GM21619 (cell line): Measurements from ENCODE around the gene ADAMTS16.

Source experiments
- ATAC-seq: cut with Tn5 transposase; IDR thresholded peaks from one replicate; pipeline ENCODE4 v1.9.1; 2021; ENCODE audit not compliant: unreplicated experiment

The ADAMTS16 gene

GRCh38 chr5:5306696-5307095 lies 166.6 kb downstream of the ADAMTS16 start:
- ATAC-seq = no peak

GRCh38 chr5:5308319-5308718 lies 168.2 kb downstream of the ADAMTS16 start:
- no peak for ATAC-seq

- ATAC-seq = no peak
These were observed 169.5 kb downstream of the ADAMTS16 start for GRCh38 chr5:5309645-5310044.

GRCh38 chr5:5313101-5313635 lies 173.0 kb downstream of the ADAMTS16 start:
- no peak for ATAC-seq

- no peak for ATAC-seq
These were observed 174.0 kb downstream of the ADAMTS16 start for GRCh38 chr5:5314166-5314565.

GRCh38 chr5:5314626-5315025 lies 174.5 kb downstream of the ADAMTS16 start:
- ATAC-seq = no peak

- no peak for ATAC-seq
These were observed 175.2 kb downstream of the ADAMTS16 start for GRCh38 chr5:5315068-5315980.

- ATAC-seq = no peak
These were observed 176.2 kb downstream of the ADAMTS16 start for GRCh38 chr5:5316334-5316733.

GRCh38 chr5:5317976-5318375 lies 177.8 kb downstream of the ADAMTS16 start:
- no peak for ATAC-seq

GRCh38 chr5:5318426-5319190 lies 178.5 kb downstream of the ADAMTS16 start:
- ATAC-seq = no peak

GRCh38 chr5:5320062-5320805 lies 180.1 kb downstream of the ADAMTS16 start:
- no peak for ATAC-seq

- ATAC-seq = no peak
These were observed 181.0 kb downstream of the ADAMTS16 start for GRCh38 chr5:5321137-5321536.

GRCh38 chr5:5323551-5323950 lies 183.4 kb downstream of the ADAMTS16 start:
- ATAC-seq = no peak

GRCh38 chr5:5326115-5326758 lies 186.1 kb downstream of the ADAMTS16 start:
- no peak for ATAC-seq

GRCh38 chr5:5327126-5327525 lies 187.0 kb downstream of the ADAMTS16 start:
- ATAC-seq = no peak

- ATAC-seq = no peak
These were observed 190.8 kb downstream of the ADAMTS16 start for GRCh38 chr5:5330728-5331452.

GRCh38 chr5:5331848-5332247 lies 191.7 kb downstream of the ADAMTS16 start:
- no peak for ATAC-seq

- no peak for ATAC-seq
These were observed 192.2 kb downstream of the ADAMTS16 start for GRCh38 chr5:5332287-5332686.

GRCh38 chr5:5335107-5335506 lies 195.0 kb downstream of the ADAMTS16 start:
- no peak for ATAC-seq

GRCh38 chr5:5335700-5336264 lies 195.7 kb downstream of the ADAMTS16 start:
- ATAC-seq = no peak
